Mammary microvascular endothelial cell (primary cell): Measurements from ENCODE around the gene FANCD2OS. TPM values are rescaled to one million over a fixed set of nuclear protein-coding genes. Genes with fewer than 3 reads are reported as not detected.

Experiments
- total RNA-seq: library from RNA; depleted of rRNA; stranded (reverse); fragments of >200 nt; gene quantifications from 2 replicates; pipeline ENCODE4 v1.2.3, GENCODE V29; 2015

Gene FANCD2OS, protein sequence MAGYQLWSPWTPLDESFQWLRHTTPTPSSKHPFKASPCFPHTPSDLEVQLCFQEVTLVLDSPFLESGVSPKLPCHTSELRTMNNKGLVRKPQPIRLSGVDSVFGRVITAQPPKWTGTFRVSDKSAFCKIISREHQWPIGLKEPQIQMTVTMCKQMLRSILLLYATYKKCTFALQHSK
- not detected in 2 replicates for total RNA-seq

GRCh38 chr3:10108091-10108490, at the start of gene FANCD2OS:
FANCD2OS (minus strand) TSS chr3:10108255; CDS start chr3:10104774, 3,481 bp downstream.

GRCh38 chr3:10115326-10116137, 7.5 kb upstream of the FANCD2OS start, which contains the start of gene BRK1:
BRK1 (plus strand) TSS chr3:10115675; CDS start chr3:10115702, 27 bp downstream.

Other genes starting within 250 kb of the FANCD2OS start
- not detected in 2 replicates for gene CIDEC, start 228.0 kb downstream of the FANCD2OS start, total RNA-seq
- 46.4 and 59.2 TPM in 2 replicates for gene JAGN1, start 217.6 kb downstream of the FANCD2OS start, total RNA-seq
- 0.07 and 0.34 TPM in 2 replicates for gene IL17RE, start 205.4 kb downstream of the FANCD2OS start, total RNA-seq
- 24.9 and 28.7 TPM in 2 replicates for gene IL17RC, start 191.2 kb downstream of the FANCD2OS start, total RNA-seq
- gene CRELD1, start 174.4 kb downstream of the FANCD2OS start, total RNA-seq = 25.1 and 29.6 TPM in 2 replicates
- 1.5 and 1.6 TPM in 2 replicates for gene PRRT3, start 155.8 kb downstream of the FANCD2OS start, total RNA-seq
- gene EMC3, start 121.4 kb downstream of the FANCD2OS start, total RNA-seq = 69.6 and 94.3 TPM in 2 replicates
- gene FANCD2, start 81.8 kb downstream of the FANCD2OS start, total RNA-seq = 20.6 and 34.6 TPM in 2 replicates
- 134 and 144 TPM in 2 replicates for gene BRK1, start 7.4 kb upstream of the FANCD2OS start, total RNA-seq
- gene VHL, start 33.5 kb upstream of the FANCD2OS start, total RNA-seq = 30.6 and 33.9 TPM in 2 replicates
- gene IRAK2, start 56.7 kb upstream of the FANCD2OS start, total RNA-seq = 15.8 and 21.6 TPM in 2 replicates
- gene TATDN2, start 140.2 kb upstream of the FANCD2OS start, total RNA-seq = 10.3 and 11.7 TPM in 2 replicates
- 0.20 and 0.53 TPM in 2 replicates for gene GHRL, start 184.7 kb upstream of the FANCD2OS start, total RNA-seq
- 168 and 195 TPM in 2 replicates for gene SEC13, start 212.9 kb upstream of the FANCD2OS start, total RNA-seq